Measurements from ENCODE around the gene KIAA0753. TPM values are rescaled to one million over a fixed set of nuclear protein-coding genes. Genes with fewer than 3 reads are reported as not detected.

KIAA0753 gene
- total RNA-seq, 1 donor from 2014 or later: 33.7 TPM

DNA sequence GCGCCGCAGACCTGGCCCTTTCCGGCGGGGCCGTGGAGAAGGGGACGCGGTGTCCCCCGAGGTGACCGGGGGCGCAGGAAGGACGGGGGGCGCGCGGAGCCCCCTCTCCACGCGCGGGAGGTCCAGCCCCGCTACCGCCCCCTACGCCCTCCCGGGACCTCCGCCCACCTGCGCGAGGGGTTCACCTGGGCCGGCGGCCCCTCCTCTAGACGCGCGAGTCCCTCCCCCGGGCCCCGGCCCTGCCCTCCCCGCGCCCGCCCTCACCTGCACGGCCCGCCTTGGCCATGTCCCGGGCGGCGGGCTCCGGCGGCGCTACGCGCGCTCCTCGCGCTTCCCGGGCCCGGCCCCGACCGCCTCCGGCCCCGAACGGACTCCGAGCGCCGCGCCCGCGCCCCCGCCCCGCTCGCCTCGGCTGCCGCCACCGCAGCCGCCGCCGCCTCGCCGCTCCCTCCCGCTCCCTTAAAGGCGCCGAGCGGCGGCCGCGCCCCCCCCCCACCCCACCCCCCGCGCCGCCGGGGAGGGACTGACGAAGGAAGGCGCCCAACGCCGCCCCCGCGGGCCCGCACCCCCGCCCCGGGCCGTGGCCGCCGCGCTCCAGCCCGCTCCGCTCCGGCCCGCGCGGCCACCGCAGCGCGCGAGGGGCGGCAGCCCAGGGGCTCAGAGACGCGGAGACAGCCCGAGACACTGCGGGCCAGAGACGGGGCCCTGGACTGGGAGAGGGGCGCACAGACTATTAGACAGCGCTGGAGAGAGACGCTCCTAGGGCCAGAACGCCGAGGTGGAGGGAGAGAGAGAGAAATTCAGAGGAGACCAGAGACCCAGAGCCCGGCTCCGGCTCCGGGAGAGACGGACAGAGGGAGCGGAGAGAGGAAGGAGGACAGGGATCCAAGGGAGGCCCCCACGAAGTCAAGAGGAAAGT is 84.1 kb downstream of the KIAA0753 start, which contains the start of gene PITPNM3:
Gene PITPNM3, minus strand, starts transcription at position 435 of the 919 bp plus-strand sequence. Its CDS starts 149 bp downstream, at position 286.
- Mint-ChIP-seq H3K9me3 (no peaks in the 10 kb centered on the region), H3K27ac (peak within 1 kb of the TSS; percentile 95), H3K4me3 (peak within 1 kb of the TSS; percentile 90), H3K36me3 (no peaks in the 10 kb centered on the region), H3K27me3 (peaks cover 62% of the 10 kb centered on the region), H3K4me1 (ENCODE audit: unreplicated experiment) (peaks cover 28% of the 10 kb centered on the region)
- no peak for DNase-seq (ENCODE audit: extremely low spot score, unreplicated experiment)
- TF ChIP-seq, protein P1, sequence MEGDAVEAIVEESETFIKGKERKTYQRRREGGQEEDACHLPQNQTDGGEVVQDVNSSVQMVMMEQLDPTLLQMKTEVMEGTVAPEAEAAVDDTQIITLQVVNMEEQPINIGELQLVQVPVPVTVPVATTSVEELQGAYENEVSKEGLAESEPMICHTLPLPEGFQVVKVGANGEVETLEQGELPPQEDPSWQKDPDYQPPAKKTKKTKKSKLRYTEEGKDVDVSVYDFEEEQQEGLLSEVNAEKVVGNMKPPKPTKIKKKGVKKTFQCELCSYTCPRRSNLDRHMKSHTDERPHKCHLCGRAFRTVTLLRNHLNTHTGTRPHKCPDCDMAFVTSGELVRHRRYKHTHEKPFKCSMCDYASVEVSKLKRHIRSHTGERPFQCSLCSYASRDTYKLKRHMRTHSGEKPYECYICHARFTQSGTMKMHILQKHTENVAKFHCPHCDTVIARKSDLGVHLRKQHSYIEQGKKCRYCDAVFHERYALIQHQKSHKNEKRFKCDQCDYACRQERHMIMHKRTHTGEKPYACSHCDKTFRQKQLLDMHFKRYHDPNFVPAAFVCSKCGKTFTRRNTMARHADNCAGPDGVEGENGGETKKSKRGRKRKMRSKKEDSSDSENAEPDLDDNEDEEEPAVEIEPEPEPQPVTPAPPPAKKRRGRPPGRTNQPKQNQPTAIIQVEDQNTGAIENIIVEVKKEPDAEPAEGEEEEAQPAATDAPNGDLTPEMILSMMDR (conservative IDR thresholded peaks at IDR 0.05): no peak

GRCh38 chr17:6555331-6556120 is 85.0 kb downstream of the KIAA0753 start:
- no peaks in the 10 kb centered on the region for H3K36me3 Mint-ChIP-seq
- H3K4me3 Mint-ChIP-seq: peak overlapping the region; percentile 90
- H3K27ac Mint-ChIP-seq: peak overlapping the region; percentile 95
- H3K4me1 Mint-ChIP-seq (ENCODE audit: unreplicated experiment): peaks cover 28% of the 10 kb centered on the region
- no peaks in the 10 kb centered on the region for H3K9me3 Mint-ChIP-seq
- TF ChIP-seq, protein P1 (conservative IDR thresholded peaks at IDR 0.05): no peak
- peaks cover 60% of the 10 kb centered on the region for H3K27me3 Mint-ChIP-seq
- no peak for DNase-seq (ENCODE audit: extremely low spot score, unreplicated experiment)

DNA sequence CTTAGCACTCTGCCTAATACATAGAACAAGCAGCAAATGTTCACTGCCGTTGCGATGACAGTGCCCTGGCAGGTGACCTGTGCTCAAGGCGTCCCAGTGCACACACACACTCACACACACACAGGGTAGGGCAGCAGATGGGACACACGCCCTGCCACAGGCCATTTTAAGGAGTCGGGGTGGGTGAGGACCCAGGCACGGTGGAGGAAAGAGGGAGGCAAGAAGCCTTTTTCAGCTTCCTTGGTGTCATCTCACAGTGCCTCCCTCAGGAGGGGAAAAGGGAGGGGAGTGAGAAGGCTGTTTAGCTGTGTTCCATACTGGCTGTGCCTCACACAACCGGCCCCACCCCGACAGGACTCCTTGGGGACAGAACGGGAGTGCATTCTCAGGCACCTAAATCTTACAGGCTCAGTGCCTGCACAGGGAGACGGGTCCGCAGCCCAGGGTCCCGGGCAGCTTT is 85.6 kb downstream of the KIAA0753 start:
- TF ChIP-seq, protein P1 (conservative IDR thresholded peaks at IDR 0.05): no peak
- Mint-ChIP-seq H3K27me3 (peaks cover 54% of the 10 kb centered on the region), H3K4me3 (peak overlapping the region; percentile 90), H3K27ac (peak overlapping the region; percentile 95), H3K9me3 (no peaks in the 10 kb centered on the region), H3K4me1 (ENCODE audit: unreplicated experiment) (peaks cover 28% of the 10 kb centered on the region), H3K36me3 (no peaks in the 10 kb centered on the region)
- no peak for DNase-seq (ENCODE audit: extremely low spot score, unreplicated experiment)

- H3K27me3 Mint-ChIP-seq: peaks cover 50% of the 10 kb centered on the region
- TF ChIP-seq, protein P1 (conservative IDR thresholded peaks at IDR 0.05): no peak
- H3K27ac Mint-ChIP-seq: peak overlapping the region; percentile 95
- H3K4me1 Mint-ChIP-seq (ENCODE audit: unreplicated experiment): peaks cover 28% of the 10 kb centered on the region
- H3K36me3 Mint-ChIP-seq: no peaks in the 10 kb centered on the region
- no peaks in the 10 kb centered on the region for H3K9me3 Mint-ChIP-seq
- peak overlapping the region; percentile 90 for H3K4me3 Mint-ChIP-seq
- DNase-seq (ENCODE audit: extremely low spot score, unreplicated experiment): no peak
Observed at GRCh38 chr17:6554342-6554741, 86.2 kb downstream of the KIAA0753 start.

GRCh38 chr17:6551869-6552531 is 88.5 kb downstream of the KIAA0753 start:
- Mint-ChIP-seq H3K4me1 (ENCODE audit: unreplicated experiment) (peaks cover 19% of the 10 kb centered on the region), H3K9me3 (no peaks in the 10 kb centered on the region), H3K27ac (peak overlapping the region; percentile 95), H3K36me3 (no peaks in the 10 kb centered on the region), H3K27me3 (peaks cover 32% of the 10 kb centered on the region), H3K4me3 (peak overlapping the region; percentile 65)
- TF ChIP-seq, protein P1 (conservative IDR thresholded peaks at IDR 0.05): no peak
- DNase-seq (ENCODE audit: extremely low spot score, unreplicated experiment): no peak
